Naive B cell (primary cell): ENCODE measurements around the gene IPMK. TPM values are rescaled to one million over a fixed set of nuclear protein-coding genes. Genes with fewer than 3 reads are reported as not detected.
"Not testable (repeated sequence)": the region's sequence is repeated elsewhere in the genome, so short reads cannot be mapped to it uniquely, and the experiment has no call there.

Source experiments
- ATAC-seq, 2 donors: fragments of 150-1000 bp; cut with Tn5 transposase; 2 replicates each; pipeline ENCODE4 v1.10.0; 2021; ENCODE audit warnings: low read depth in 2 of 2, mild to moderate bottlenecking in 2 of 2, moderate library complexity in 2 of 2
- DNase-seq: peaks from one replicate; pipeline ENCODE4 v3.0.0; 2022
- H3K27ac Mint-ChIP-seq, 6 donors: one replicate each; pipeline ENCODE4 v1.8.0; 2020 to 2022; ENCODE audit warnings: mild to moderate bottlenecking in 6 of 6, mixed read lengths in 6 of 6, moderate library complexity in 5 of 6, inconsistent platforms in 2 of 6
- H3K27me3 Mint-ChIP-seq, 3 donors: one replicate each; pipeline ENCODE4 v1.8.0; 2021 to 2022; ENCODE audit warnings: mixed read lengths in 3 of 3, mild to moderate bottlenecking in 1 of 3
- H3K36me3 Mint-ChIP-seq, 2 donors: one replicate each; pipeline ENCODE4 v1.8.0; 2020 to 2022; ENCODE audit warnings: mixed read lengths in 2 of 2, inconsistent platforms in 1 of 2, mild to moderate bottlenecking in 1 of 2
- H3K4me1 Mint-ChIP-seq, 3 donors: one replicate each; pipeline ENCODE4 v1.8.0; 2020 to 2022; ENCODE audit warnings: mixed read lengths in 3 of 3, inconsistent platforms in 1 of 3, mild to moderate bottlenecking in 1 of 3, moderate library complexity in 1 of 3
- H3K4me3 Mint-ChIP-seq, 8 donors: one replicate each; pipeline ENCODE4 v1.8.0; 2020 to 2022; ENCODE audit warnings: mild to moderate bottlenecking in 8 of 8, mixed read lengths in 8 of 8, moderate library complexity in 8 of 8, inconsistent platforms in 2 of 8
- H3K9me3 Mint-ChIP-seq, 7 donors: one replicate each; pipeline ENCODE4 v1.8.0; 2020 to 2022; ENCODE audit warnings: mixed read lengths in 7 of 7, mild to moderate bottlenecking in 5 of 7, inconsistent platforms in 2 of 7, moderate library complexity in 1 of 7
- polyA plus RNA-seq, 6 donors: library from polyadenylated mRNA; unstranded; fragments of 300-500 nt; fragmentation: Illumina TruSeq; gene quantifications; one replicate each; pipeline ENCODE4 v1.2.3, GENCODE V29; 2021; ENCODE audit warnings: low read depth in 6 of 6

IPMK gene
- polyA plus RNA-seq, 6 donors from 2014 or later = 2.3 to 4.8 (median 3.3) TPM

DNA sequence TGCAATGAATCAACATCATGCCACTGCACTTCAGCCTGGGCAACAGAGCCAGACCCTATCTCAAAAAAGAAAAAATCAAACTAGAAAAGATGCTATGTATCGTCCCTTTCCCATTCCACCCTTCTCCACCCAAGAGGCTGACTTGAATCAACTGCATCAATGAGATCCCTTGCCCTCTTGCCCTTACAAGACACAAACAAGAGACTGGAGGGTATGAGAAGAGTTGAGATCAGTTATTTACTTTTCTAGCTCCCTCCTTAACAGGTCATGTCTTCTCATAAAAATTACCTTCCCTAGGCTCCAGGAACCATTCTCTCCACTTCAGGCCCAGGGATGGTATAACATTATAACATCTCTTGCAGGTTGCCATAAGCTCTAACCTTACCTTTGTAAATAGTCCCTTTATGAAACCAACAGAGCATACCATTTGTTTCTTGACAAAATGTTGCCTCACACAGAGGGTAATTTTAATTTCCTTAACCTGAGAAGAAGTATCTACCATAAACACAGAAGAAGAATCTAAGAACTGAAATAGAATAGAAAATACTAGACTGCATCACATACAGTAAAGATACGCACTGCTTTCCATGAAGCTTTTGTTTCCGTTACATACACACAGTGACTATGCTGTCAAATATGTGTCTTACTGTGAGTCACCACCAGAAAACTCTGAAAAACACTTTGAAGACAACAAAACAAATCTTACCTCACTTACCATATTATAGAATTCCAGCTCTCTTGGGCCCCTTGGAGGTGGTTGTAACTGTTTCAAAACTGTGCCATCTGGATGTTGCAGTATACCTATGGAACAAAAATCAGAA lies 30.5 kb downstream of the IPMK start:
- H3K36me3 Mint-ChIP-seq = peaks cover 14 to 17% of the 10 kb centered on the region in 2 donors
- peak overlapping the region in 4 of 6 donors; percentile 2 to 40 (median 22) for H3K27ac Mint-ChIP-seq
- ATAC-seq (no peak), DNase-seq (no peak)
- no peaks in the 10 kb centered on the region for H3K27me3 Mint-ChIP-seq
- peaks cover 49 to 55% (median 53%) of the 10 kb centered on the region in 3 donors for H3K4me1 Mint-ChIP-seq
- peaks cover 0 to 13% (median 0%) of the 10 kb centered on the region in 7 donors for H3K9me3 Mint-ChIP-seq
- no peak overlapping the region for H3K4me3 Mint-ChIP-seq

DNA sequence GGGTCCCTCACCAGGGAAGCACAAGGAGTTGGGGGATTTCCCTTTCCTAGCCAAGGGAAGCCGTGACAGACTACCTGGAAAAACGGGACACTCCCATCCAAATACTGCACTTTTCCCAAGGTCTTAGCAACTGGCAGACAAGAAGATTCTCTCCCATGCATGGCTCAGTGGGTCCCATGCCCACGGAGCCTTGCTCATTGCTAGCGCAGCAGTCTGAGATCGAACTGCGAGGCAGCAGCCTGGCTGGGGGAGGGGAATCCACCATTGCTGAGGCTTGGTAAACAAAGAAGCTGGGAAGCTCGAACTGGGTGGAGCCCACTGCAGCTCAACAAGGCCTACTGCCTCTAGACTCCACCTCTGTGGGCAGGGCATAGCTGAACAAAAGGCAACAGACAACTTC lies 37.8 kb downstream of the IPMK start:
- peaks cover 13 to 37% of the 10 kb centered on the region in 2 donors for H3K36me3 Mint-ChIP-seq
- ATAC-seq, H3K9me3 Mint-ChIP-seq, DNase-seq, H3K27ac Mint-ChIP-seq, H3K27me3 Mint-ChIP-seq, H3K4me3 Mint-ChIP-seq: not testable (repeated sequence)
- H3K4me1 Mint-ChIP-seq = peaks cover 17 to 22% (median 20%) of the 10 kb centered on the region in 3 donors

GRCh38 chr10:58225654-58226053 lies 42.0 kb downstream of the IPMK start:
- Mint-ChIP-seq H3K9me3 (peaks cover 0 to 2% (median 0%) of the 10 kb centered on the region in 7 donors), H3K27ac (no peak overlapping the region), H3K36me3 (peaks cover 7 to 21% of the 10 kb centered on the region in 2 donors), H3K27me3 (no peaks in the 10 kb centered on the region), H3K4me1 (peaks cover 0 to 6% (median 3%) of the 10 kb centered on the region in 3 donors), H3K4me3 (no peak overlapping the region)
- DNase-seq (no peak), ATAC-seq (no peak)

DNA sequence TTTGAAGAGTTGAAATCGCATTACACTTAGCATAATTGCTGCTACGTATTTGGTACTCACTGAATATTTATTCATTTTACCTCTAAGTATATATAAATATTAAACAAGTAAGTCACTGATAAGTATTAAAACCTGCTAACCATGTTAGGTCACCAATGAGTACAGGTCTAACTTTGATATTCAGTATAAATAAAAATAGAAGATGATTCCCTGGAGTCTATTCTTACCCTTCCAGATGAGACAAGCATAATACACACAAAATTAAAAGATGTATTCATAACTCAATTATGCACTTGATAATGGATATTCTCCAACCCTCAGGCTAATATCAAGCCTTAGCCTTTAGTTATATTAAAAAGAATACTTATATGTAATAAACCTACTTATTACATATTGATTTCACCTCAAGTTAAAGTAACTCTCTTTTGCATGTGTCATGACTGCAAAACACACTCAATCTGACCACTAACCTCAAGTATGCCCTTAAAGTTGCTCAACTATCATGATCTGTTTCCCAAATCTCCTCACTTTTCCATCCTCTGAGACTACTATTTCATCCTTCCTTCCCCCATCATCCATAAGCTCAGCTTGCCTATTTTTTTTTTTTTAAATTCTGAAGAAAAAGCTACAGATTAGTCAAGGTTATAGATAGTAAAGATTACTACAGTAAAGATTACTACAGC lies 46.8 kb downstream of the IPMK start:
- ATAC-seq (no peak), DNase-seq (no peak)
- H3K36me3 Mint-ChIP-seq = peaks cover 12 to 17% of the 10 kb centered on the region in 2 donors
- peaks cover 0 to 2% (median 0%) of the 10 kb centered on the region in 7 donors for H3K9me3 Mint-ChIP-seq
- peak overlapping the region in 1 of 8 donors; percentile 2 for H3K4me3 Mint-ChIP-seq
- no peaks in the 10 kb centered on the region for H3K27me3 Mint-ChIP-seq
- no peak overlapping the region for H3K27ac Mint-ChIP-seq
- H3K4me1 Mint-ChIP-seq = peaks cover 0 to 6% (median 0%) of the 10 kb centered on the region in 3 donors

GRCh38 chr10:58219875-58220274 lies 47.8 kb downstream of the IPMK start:
- Mint-ChIP-seq H3K27ac (no peak overlapping the region), H3K36me3 (peaks cover 7 to 18% of the 10 kb centered on the region in 2 donors), H3K4me3 (no peak overlapping the region), H3K4me1 (peaks cover 0 to 4% (median 0%) of the 10 kb centered on the region in 3 donors), H3K9me3 (peaks cover 0 to 2% (median 0%) of the 10 kb centered on the region in 7 donors), H3K27me3 (no peaks in the 10 kb centered on the region)
- ATAC-seq (no peak), DNase-seq (no peak)

GRCh38 chr10:58217612-58218011 lies 50.1 kb downstream of the IPMK start:
- H3K27ac Mint-ChIP-seq = no peak overlapping the region
- no peaks in the 10 kb centered on the region for H3K27me3 Mint-ChIP-seq
- peaks cover 17 to 29% of the 10 kb centered on the region in 2 donors for H3K36me3 Mint-ChIP-seq
- peak overlapping the region in 1 of 8 donors; percentile 41 for H3K4me3 Mint-ChIP-seq
- ATAC-seq = no peak
- no peak for DNase-seq
- H3K9me3 Mint-ChIP-seq = no peaks in the 10 kb centered on the region
- peaks cover 0 to 4% (median 0%) of the 10 kb centered on the region in 3 donors for H3K4me1 Mint-ChIP-seq

- no peaks in the 10 kb centered on the region for H3K27me3 Mint-ChIP-seq
- no peak overlapping the region for H3K4me3 Mint-ChIP-seq
- H3K36me3 Mint-ChIP-seq = peaks cover 34 to 35% of the 10 kb centered on the region in 2 donors
- H3K4me1 Mint-ChIP-seq = peaks cover 0 to 8% (median 0%) of the 10 kb centered on the region in 3 donors
- H3K27ac Mint-ChIP-seq = peak overlapping the region in 1 of 6 donors; percentile 10
- no peak for DNase-seq
- H3K9me3 Mint-ChIP-seq = peaks cover 0 to 4% (median 0%) of the 10 kb centered on the region in 7 donors
- no peak for ATAC-seq
These were observed 55.1 kb downstream of the IPMK start for GRCh38 chr10:58212622-58213021.

DNA sequence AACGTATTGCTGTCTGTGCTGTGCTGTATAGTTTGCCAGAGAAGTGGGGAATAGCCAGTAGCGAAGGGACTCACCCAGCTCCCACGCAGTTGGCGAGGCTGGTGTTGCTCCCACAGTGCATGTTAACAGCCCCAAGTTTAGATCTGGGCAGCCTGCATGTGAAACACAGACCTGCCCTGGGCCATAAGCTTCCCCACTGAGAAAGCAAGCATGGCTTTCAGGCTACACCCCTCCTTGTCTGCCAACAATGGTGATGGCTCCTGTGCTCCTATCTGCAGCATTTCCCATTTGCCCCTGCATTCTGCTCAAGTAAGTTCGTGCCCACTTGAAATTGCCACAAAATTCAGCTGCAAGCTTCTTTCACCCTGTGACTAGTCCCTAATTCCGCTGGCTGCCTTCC lies 57.5 kb downstream of the IPMK start:
- Mint-ChIP-seq H3K27ac (peak overlapping the region in 3 of 6 donors; percentile 16 to 77 (median 37)), H3K4me1 (peaks cover 0 to 8% (median 0%) of the 10 kb centered on the region in 3 donors), H3K4me3 (no peak overlapping the region), H3K36me3 (peaks cover 34% of the 10 kb centered on the region in 2 donors), H3K9me3 (peaks cover 0 to 4% (median 2%) of the 10 kb centered on the region in 7 donors), H3K27me3 (no peaks in the 10 kb centered on the region)
- DNase-seq (no peak), ATAC-seq (no peak)

- Mint-ChIP-seq H3K9me3 (peaks cover 0 to 4% (median 2%) of the 10 kb centered on the region in 7 donors), H3K36me3 (peaks cover 30 to 34% of the 10 kb centered on the region in 2 donors), H3K27ac (peak overlapping the region in 1 of 6 donors; percentile 77), H3K4me1 (peaks cover 0 to 8% (median 0%) of the 10 kb centered on the region in 3 donors), H3K4me3 (peak overlapping the region in 1 of 8 donors; percentile 1), H3K27me3 (no peaks in the 10 kb centered on the region)
- DNase-seq (no peak), ATAC-seq (no peak)
These were observed 58.0 kb downstream of the IPMK start for GRCh38 chr10:58209669-58210068.

DNA sequence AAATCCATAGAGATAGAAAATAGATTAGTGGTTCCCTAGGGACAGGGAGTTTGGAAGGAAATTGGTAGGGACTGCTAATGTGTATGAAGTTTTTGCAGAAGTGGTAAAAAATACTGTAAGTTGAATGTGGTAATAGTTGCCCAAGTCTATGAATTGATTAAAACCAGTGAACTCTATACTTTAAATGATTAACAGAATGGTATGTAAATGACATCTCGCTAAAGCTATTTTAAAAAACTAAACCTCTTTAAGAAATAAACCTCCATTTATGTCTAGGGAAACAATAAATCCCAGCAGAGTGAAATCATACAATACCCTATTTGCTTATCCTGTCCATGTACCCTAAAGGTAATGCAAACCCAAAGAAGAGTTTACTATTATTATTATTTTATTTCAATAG lies 61.4 kb downstream of the IPMK start:
- Mint-ChIP-seq H3K9me3 (peaks cover 0 to 4% (median 2%) of the 10 kb centered on the region in 7 donors), H3K36me3 (peaks cover 14 to 17% of the 10 kb centered on the region in 2 donors), H3K4me3 (no peak overlapping the region), H3K4me1 (peaks cover 0 to 7% (median 0%) of the 10 kb centered on the region in 3 donors), H3K27ac (no peak overlapping the region), H3K27me3 (no peaks in the 10 kb centered on the region)
- no peak for DNase-seq
- ATAC-seq = no peak

DNA sequence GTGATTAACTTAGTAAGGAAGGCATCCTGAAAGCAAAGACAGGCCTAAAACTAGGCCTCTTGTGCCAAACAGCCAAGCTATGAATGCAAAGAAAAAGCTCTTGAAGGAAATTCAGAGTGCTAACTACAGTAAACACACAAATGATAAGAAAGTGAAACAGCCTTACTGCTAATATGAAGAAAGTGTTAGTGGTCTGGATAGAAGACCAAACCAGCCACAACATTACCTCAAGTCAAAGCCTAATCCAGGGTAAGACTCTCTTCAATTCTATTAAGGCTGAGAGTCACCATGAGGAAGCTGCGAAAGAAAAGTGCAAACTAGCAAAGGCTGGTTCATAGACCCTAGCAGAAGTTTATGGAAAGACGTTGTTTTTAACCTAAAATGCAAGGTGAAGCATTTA lies 66.0 kb downstream of the IPMK start:
- H3K4me1 Mint-ChIP-seq = peaks cover 0 to 4% (median 0%) of the 10 kb centered on the region in 3 donors
- no peaks in the 10 kb centered on the region for H3K27me3 Mint-ChIP-seq
- ATAC-seq (no peak), DNase-seq (no peak)
- peaks cover 8 to 9% of the 10 kb centered on the region in 2 donors for H3K36me3 Mint-ChIP-seq
- H3K4me3 Mint-ChIP-seq = no peak overlapping the region
- peaks cover 0 to 3% (median 0%) of the 10 kb centered on the region in 7 donors for H3K9me3 Mint-ChIP-seq
- no peak overlapping the region for H3K27ac Mint-ChIP-seq

DNA sequence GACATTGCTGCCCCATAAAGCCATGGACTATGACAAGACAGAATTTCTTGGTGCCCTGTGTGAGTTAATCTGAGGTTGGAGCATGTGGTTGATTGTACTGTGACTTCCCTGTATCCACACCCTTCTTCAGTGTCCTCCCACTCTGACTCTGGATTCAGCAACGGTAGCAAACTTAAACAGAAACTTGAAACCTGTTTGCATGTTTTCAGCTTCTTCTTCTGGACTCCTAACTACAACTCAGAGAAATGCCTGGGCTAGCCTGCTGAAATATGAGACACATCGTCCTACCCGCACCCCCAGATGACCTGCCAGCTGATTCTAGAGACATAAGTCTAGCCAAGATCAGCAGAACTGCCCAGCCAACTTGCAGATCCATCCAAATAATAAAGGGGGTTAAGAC lies 78.4 kb downstream of the IPMK start:
- peaks cover 0 to under 1% of the 10 kb centered on the region in 2 donors for H3K36me3 Mint-ChIP-seq
- ATAC-seq (no peak), DNase-seq (no peak)
- no peak overlapping the region for H3K27ac Mint-ChIP-seq
- H3K9me3 Mint-ChIP-seq = no peaks in the 10 kb centered on the region
- peaks cover 0 to 16% (median 10%) of the 10 kb centered on the region in 3 donors for H3K27me3 Mint-ChIP-seq
- peaks cover 0 to 5% (median 0%) of the 10 kb centered on the region in 3 donors for H3K4me1 Mint-ChIP-seq
- H3K4me3 Mint-ChIP-seq = no peak overlapping the region

- Mint-ChIP-seq H3K4me3 (no peak overlapping the region), H3K27ac (peak overlapping the region in 1 of 6 donors; percentile 55), H3K4me1 (peaks cover 0 to 5% (median 0%) of the 10 kb centered on the region in 3 donors), H3K36me3 (no peaks in the 10 kb centered on the region), H3K9me3 (no peaks in the 10 kb centered on the region), H3K27me3 (peaks cover 4 to 24% (median 10%) of the 10 kb centered on the region in 3 donors)
- ATAC-seq (no peak), DNase-seq (no peak)
These were observed 83.5 kb downstream of the IPMK start for GRCh38 chr10:58184120-58184670.
